K562 (cell line): ENCODE results near the gene SFXN3. TPM values are rescaled to one million over a fixed set of nuclear protein-coding genes. Genes with fewer than 3 reads are reported as not detected.
A peak's percentile ranks its signal among the peaks of the same experiment; 100 is the strongest.

Experiments used
- BHLHE40 ChIP-seq: IDR thresholded peaks from 2 replicates; pipeline ENCODE4 v1.6.1; 2011; ENCODE audit warnings: low read length, improper control_type of control experiment
- CBFB ChIP-seq: sonication (generic); formaldehyde crosslinking; IDR thresholded peaks from 2 replicates; pipeline ENCODE4 v1.4.0; 2020; ENCODE audit warnings: mild to moderate bottlenecking, missing genetic modification reagents
- MIER1 ChIP-seq: fragments of 450-650 bp; IDR thresholded peaks from 2 replicates; pipeline ENCODE4 v1.6.1; 2016; ENCODE audit warnings: antibody characterized with exemption, mild to moderate bottlenecking, low read depth
- POLR2AphosphoS2 ChIP-seq: IDR thresholded peaks from 2 replicates; pipeline ENCODE4 v1.6.1; 2012; ENCODE audit warnings: low read length, improper control_type of control experiment
- TAF1 ChIP-seq: IDR thresholded peaks from 2 replicates; pipeline ENCODE4 v1.6.1; 2011; ENCODE audit warnings: mild to moderate bottlenecking, low read length, moderate library complexity; ENCODE audit not compliant: insufficient read depth, control insufficient read depth, severe bottlenecking; ENCODE audit errors: extremely low read depth
- ZC3H4 ChIP-seq: sonication (generic); formaldehyde crosslinking; IDR thresholded peaks from 2 replicates; pipeline ENCODE4 v1.9.0; 2021; ENCODE audit warnings: missing genetic modification reagents, borderline replicate concordance
- ZNF324 ChIP-seq: fragments of 250-450 bp; sonication (Bioruptor Pico); IDR thresholded peaks from 2 replicates; pipeline ENCODE4 v1.4.0; 2020; ENCODE audit warnings: mild to moderate bottlenecking
- ZNF707 ChIP-seq: fragments of 250-450 bp; sonication (Bioruptor Pico); conservative IDR thresholded peaks from 2 replicates; pipeline ENCODE4 v1.8.0; 2022; ENCODE audit warnings: inconsistent platforms, mild to moderate bottlenecking, moderate library complexity
- polyA plus RNA-seq, 8 experiments: library from polyadenylated mRNA; depleted of rRNA in 4 of 8; stranded (reverse) in 5 of 8; unstranded in 3 of 8; fragments of >200 nt; fragmentation: Nextera tagmentation in 2 of 8; fragmentation: Illumina TruSeq in 1 of 8; extraction: Ambion mirVana in 2 of 8; extraction: Trizol in 1 of 8; gene quantifications; 2 replicates each; pipeline versions ENCODE4 v1.2.1 to v1.2.3, GENCODE V29; 2011 to 2014; ENCODE audit warnings: inconsistent platforms in 1 of 8, missing spikeins in 1 of 8
- total RNA-seq, 7 experiments: library from RNA; depleted of rRNA in 6 of 7; stranded (reverse); fragments of >200 nt in 6 of 7; fragmentation: Illumina TruSeq in 2 of 7; extraction: Trizol in 2 of 7; gene quantifications; 2 replicates each; pipeline versions ENCODE4 v1.2.1 to v1.2.3, GENCODE V29; 2011 to 2021; ENCODE audit warnings: low replicate concordance in 1 of 7
- TF ChIP-seq, protein P1 (sequence below): fragments of 250-450 bp; sonication (Bioruptor Pico); IDR thresholded peaks from 2 replicates; pipeline ENCODE4 v1.5.0; 2020; ENCODE audit warnings: mild to moderate bottlenecking, borderline replicate concordance
- TF ChIP-seq, protein P2 (sequence below): fragments of 450-650 bp; IDR thresholded peaks from 2 replicates; pipeline ENCODE4 v1.6.1; 2016
- TF ChIP-seq, protein P3 (sequence below), 2 experiments: fragments of 250-450 bp in 1 of 2; fragments of 450-650 bp in 1 of 2; sonication (Bioruptor Pico) in 1 of 2; IDR thresholded peaks; 2 replicates each; pipeline versions ENCODE4 v1.6.1 to v1.8.0; 2016 to 2021; ENCODE audit warnings: mild to moderate bottlenecking in 2 of 2, moderate library complexity in 2 of 2, missing compliant biosample characterization in 1 of 2, missing genetic modification characterization in 1 of 2
- TF ChIP-seq, protein P4 (sequence below): fragments of 450-650 bp; IDR thresholded peaks from 2 replicates; pipeline ENCODE4 v1.6.1; 2018; ENCODE audit not compliant: partially characterized antibody

SFXN3 gene
- total and polyA plus RNA-seq, 9 of the 15 experiments (the other 6 are each of a cell fraction or from before 2014, with no cell fraction given) = 0.24 to 4.6 (median 0.86) TPM

DNA sequence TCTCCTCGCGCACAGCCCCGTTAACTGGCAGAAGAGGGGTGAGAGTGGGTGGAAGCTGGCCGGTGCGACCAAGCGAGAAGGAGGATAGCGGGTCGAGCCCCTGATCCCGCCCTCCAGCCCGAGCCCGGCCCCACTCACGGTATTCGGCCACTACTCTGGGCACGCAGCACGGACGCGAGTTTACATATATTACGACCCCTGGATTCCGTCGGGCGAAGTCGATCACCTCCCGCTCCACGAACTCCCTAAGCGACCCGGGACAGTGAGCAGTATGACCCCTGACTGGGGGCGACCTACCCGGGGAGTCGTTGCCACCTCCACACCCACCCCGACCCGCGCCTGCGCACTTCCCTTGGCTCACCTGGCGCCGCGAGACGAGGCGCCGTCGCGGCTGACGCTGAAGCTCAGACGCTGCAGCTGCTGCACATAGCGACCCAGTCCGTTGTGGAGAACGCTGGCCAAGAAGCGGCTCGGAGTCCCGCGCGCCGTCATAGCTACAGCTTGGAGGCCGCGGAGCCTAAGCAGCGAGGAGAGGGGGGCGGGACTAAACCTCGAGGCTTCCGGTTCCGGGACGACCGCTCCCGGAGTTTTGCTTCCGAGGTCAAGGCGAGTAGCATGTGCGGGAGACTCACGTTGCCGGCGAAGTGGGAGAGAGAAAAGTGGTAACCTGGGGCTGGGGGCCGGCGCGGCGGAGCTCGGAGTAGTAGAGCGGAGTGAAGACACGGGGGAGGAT is 43.9 kb upstream of the SFXN3 start, which contains the start of the genes MRPL43 and TWNK (continued):
- TF ChIP-seq, protein P1, sequence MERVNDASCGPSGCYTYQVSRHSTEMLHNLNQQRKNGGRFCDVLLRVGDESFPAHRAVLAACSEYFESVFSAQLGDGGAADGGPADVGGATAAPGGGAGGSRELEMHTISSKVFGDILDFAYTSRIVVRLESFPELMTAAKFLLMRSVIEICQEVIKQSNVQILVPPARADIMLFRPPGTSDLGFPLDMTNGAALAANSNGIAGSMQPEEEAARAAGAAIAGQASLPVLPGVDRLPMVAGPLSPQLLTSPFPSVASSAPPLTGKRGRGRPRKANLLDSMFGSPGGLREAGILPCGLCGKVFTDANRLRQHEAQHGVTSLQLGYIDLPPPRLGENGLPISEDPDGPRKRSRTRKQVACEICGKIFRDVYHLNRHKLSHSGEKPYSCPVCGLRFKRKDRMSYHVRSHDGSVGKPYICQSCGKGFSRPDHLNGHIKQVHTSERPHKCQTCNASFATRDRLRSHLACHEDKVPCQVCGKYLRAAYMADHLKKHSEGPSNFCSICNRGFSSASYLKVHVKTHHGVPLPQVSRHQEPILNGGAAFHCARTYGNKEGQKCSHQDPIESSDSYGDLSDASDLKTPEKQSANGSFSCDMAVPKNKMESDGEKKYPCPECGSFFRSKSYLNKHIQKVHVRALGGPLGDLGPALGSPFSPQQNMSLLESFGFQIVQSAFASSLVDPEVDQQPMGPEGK (CRISPR knock-in tag) = no peak
- TF ChIP-seq ZNF324 (CRISPR knock-in tag) (no peak), POLR2AphosphoS2 (no peak), CBFB (CRISPR knock-in tag) (0 out of 2 replicates have a peak, but pooled peaks have one; percentile 0), BHLHE40 (no peak), ZC3H4 (CRISPR knock-in tag) (no peak), MIER1 (no peak), ZNF707 (CRISPR knock-in tag) (no peak), TAF1 (peak; percentile 77)
- TF ChIP-seq, protein P2, sequence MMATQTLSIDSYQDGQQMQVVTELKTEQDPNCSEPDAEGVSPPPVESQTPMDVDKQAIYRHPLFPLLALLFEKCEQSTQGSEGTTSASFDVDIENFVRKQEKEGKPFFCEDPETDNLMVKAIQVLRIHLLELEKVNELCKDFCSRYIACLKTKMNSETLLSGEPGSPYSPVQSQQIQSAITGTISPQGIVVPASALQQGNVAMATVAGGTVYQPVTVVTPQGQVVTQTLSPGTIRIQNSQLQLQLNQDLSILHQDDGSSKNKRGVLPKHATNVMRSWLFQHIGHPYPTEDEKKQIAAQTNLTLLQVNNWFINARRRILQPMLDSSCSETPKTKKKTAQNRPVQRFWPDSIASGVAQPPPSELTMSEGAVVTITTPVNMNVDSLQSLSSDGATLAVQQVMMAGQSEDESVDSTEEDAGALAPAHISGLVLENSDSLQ = peak; percentile 78
- TF ChIP-seq, protein P3, sequence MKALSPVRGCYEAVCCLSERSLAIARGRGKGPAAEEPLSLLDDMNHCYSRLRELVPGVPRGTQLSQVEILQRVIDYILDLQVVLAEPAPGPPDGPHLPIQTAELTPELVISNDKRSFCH (CRISPR knock-in tag; IDR thresholded peaks at IDR 0.05) = no peak
- TF ChIP-seq, protein P3 (tag; IDR thresholded peaks at IDR 0.05) = 0 out of 2 replicates have a peak, but pooled peaks have one; percentile 31
- TF ChIP-seq, protein P4, sequence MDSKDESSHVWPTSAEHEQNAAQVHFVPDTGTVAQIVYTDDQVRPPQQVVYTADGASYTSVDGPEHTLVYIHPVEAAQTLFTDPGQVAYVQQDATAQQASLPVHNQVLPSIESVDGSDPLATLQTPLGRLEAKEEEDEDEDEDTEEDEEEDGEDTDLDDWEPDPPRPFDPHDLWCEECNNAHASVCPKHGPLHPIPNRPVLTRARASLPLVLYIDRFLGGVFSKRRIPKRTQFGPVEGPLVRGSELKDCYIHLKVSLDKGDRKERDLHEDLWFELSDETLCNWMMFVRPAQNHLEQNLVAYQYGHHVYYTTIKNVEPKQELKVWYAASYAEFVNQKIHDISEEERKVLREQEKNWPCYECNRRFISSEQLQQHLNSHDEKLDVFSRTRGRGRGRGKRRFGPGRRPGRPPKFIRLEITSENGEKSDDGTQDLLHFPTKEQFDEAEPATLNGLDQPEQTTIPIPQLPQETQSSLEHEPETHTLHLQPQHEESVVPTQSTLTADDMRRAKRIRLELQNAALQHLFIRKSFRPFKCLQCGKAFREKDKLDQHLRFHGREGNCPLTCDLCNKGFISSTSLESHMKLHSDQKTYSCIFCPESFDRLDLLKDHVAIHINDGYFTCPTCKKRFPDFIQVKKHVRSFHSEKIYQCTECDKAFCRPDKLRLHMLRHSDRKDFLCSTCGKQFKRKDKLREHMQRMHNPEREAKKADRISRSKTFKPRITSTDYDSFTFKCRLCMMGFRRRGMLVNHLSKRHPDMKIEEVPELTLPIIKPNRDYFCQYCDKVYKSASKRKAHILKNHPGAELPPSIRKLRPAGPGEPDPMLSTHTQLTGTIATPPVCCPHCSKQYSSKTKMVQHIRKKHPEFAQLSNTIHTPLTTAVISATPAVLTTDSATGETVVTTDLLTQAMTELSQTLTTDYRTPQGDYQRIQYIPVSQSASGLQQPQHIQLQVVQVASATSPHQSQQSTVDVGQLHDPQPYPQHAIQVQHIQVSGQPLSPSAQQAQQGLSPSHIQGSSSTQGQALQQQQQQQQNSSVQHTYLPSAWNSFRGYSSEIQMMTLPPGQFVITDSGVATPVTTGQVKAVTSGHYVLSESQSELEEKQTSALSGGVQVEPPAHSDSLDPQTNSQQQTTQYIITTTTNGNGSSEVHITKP = no peak
